MM.1S (cell line): ENCODE measurements around the gene SPATA12.
"Not testable (repeated sequence)": the region's sequence is repeated elsewhere in the genome, so short reads cannot be mapped to it uniquely, and the experiment has no call there.

Experiments
- DNase-seq: peaks from one replicate; pipeline ENCODE4 v3.0.0-alpha.2; 2015
- H2AFZ ChIP-seq: fragments of 300-600 bp; sonication (generic); 2 replicates; pipeline ENCODE4 v1.6.0; 2016; ENCODE audit warnings: antibody characterized with exemption, low read length
- H3F3A ChIP-seq: fragments of 300-600 bp; sonication (generic); 2 replicates; pipeline ENCODE4 v1.6.1; 2016; ENCODE audit warnings: mild to moderate bottlenecking, antibody characterized with exemption, low read length, moderate library complexity, mixed read lengths; ENCODE audit not compliant: insufficient read depth
- H3K27ac ChIP-seq: fragments of 300-600 bp; sonication (generic); 2 replicates; pipeline ENCODE4 v1.5.1; 2016; ENCODE audit warnings: mild to moderate bottlenecking, low read length
- H3K27me3 ChIP-seq: fragments of 300-600 bp; sonication (generic); replicated peaks from 2 replicates; pipeline ENCODE4 v1.6.0; 2016; ENCODE audit warnings: low read length; ENCODE audit not compliant: insufficient read depth
- H3K36me3 ChIP-seq: fragments of 300-600 bp; sonication (generic); replicated peaks from 2 replicates; pipeline ENCODE4 v1.6.1; 2016; ENCODE audit warnings: mild to moderate bottlenecking, low read length, mixed read lengths; ENCODE audit not compliant: insufficient read depth
- H3K4me1 ChIP-seq: fragments of 300-600 bp; sonication (generic); 2 replicates; pipeline ENCODE4 v1.6.1; 2016; ENCODE audit warnings: low read length, mixed read lengths
- H3K4me2 ChIP-seq: fragments of 300-600 bp; sonication (generic); 2 replicates; pipeline ENCODE4 v1.6.0; 2016; ENCODE audit warnings: low read depth, low read length
- H3K4me3 ChIP-seq: fragments of 300-600 bp; sonication (generic); 2 replicates; pipeline ENCODE4 v1.5.1; 2016; ENCODE audit warnings: low read length, mixed read lengths
- H3K79me2 ChIP-seq: fragments of 300-600 bp; sonication (generic); 2 replicates; pipeline ENCODE4 v1.6.1; 2016; ENCODE audit warnings: mixed run types, low read length, mixed read lengths
- H3K9ac ChIP-seq: fragments of 300-600 bp; sonication (generic); 2 replicates; pipeline ENCODE4 v1.6.1; 2016; ENCODE audit warnings: low read length, mixed read lengths
- H3K9me2 ChIP-seq: fragments of 300-600 bp; sonication (generic); replicated peaks from 2 replicates; pipeline ENCODE4 v1.6.1; 2016; ENCODE audit warnings: mild to moderate bottlenecking, low read length, mixed read lengths; ENCODE audit not compliant: insufficient read depth
- H3K9me3 ChIP-seq: fragments of 300-600 bp; sonication (generic); replicated peaks from 2 replicates; pipeline ENCODE4 v1.6.1; 2016; ENCODE audit warnings: mild to moderate bottlenecking, low read length, mixed read lengths; ENCODE audit not compliant: insufficient read depth
- H4K20me1 ChIP-seq: fragments of 300-600 bp; sonication (generic); 2 replicates; pipeline ENCODE4 v1.6.1; 2016; ENCODE audit warnings: mild to moderate bottlenecking, low read length, moderate library complexity, mixed read lengths; ENCODE audit not compliant: insufficient read depth
- EZH2 ChIP-seq: fragments of 300-600 bp; sonication (generic); optimal IDR thresholded peaks from 2 replicates; pipeline ENCODE3; 2017; ENCODE audit warnings: low read depth, mild to moderate bottlenecking, antibody characterized with exemption, low read length, mixed read lengths
- EZH2phosphoT487 ChIP-seq: fragments of 300-600 bp; sonication (generic); IDR thresholded peaks from 2 replicates; pipeline ENCODE4 v1.6.1; 2018; ENCODE audit warnings: antibody characterized with exemption, low read length
- TF ChIP-seq, protein P1 (sequence below): fragments of 300-600 bp; sonication (generic); IDR thresholded peaks from 2 replicates; pipeline ENCODE4 v1.5.1; 2016; ENCODE audit warnings: antibody characterized with exemption, low read length, mixed read lengths

Gene SPATA12

GRCh38 chr3:57080171-57080570 is 19.7 kb downstream of the SPATA12 start:
- peaks cover 13% of the 10 kb centered on the region for H3K27me3 ChIP-seq
- no peak overlapping the region for H2AFZ ChIP-seq
- H3K27ac ChIP-seq: no peak overlapping the region

GRCh38 chr3:57081173-57081572 is 20.7 kb downstream of the SPATA12 start:
- Histone ChIP-seq H3K9ac (no peak overlapping the region), H3K9me3 (no peaks in the 10 kb centered on the region), H3K9me2 (no peaks in the 10 kb centered on the region), H3F3A (no peaks in the 10 kb centered on the region), H3K27ac (no peak overlapping the region), H3K4me2 (no peak overlapping the region), H2AFZ (no peak overlapping the region), H3K4me3 (no peak overlapping the region), H3K27me3 (peaks cover 13% of the 10 kb centered on the region), H3K4me1 (no peaks in the 10 kb centered on the region), H4K20me1 (no peaks in the 10 kb centered on the region), H3K79me2 (no peaks in the 10 kb centered on the region), H3K36me3 (no peaks in the 10 kb centered on the region)
- no peak for DNase-seq
- TF ChIP-seq, protein P1, sequence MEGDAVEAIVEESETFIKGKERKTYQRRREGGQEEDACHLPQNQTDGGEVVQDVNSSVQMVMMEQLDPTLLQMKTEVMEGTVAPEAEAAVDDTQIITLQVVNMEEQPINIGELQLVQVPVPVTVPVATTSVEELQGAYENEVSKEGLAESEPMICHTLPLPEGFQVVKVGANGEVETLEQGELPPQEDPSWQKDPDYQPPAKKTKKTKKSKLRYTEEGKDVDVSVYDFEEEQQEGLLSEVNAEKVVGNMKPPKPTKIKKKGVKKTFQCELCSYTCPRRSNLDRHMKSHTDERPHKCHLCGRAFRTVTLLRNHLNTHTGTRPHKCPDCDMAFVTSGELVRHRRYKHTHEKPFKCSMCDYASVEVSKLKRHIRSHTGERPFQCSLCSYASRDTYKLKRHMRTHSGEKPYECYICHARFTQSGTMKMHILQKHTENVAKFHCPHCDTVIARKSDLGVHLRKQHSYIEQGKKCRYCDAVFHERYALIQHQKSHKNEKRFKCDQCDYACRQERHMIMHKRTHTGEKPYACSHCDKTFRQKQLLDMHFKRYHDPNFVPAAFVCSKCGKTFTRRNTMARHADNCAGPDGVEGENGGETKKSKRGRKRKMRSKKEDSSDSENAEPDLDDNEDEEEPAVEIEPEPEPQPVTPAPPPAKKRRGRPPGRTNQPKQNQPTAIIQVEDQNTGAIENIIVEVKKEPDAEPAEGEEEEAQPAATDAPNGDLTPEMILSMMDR: no peak
- TF ChIP-seq EZH2: no peak
- no peak for TF ChIP-seq EZH2phosphoT487

More at GRCh38 chr3:57080171-57080570, 19.7 kb downstream of the SPATA12 start:
- Histone ChIP-seq H3K4me1 (no peaks in the 10 kb centered on the region), H4K20me1 (no peaks in the 10 kb centered on the region), H3K4me3 (no peak overlapping the region), H3K9me2 (no peaks in the 10 kb centered on the region), H3K9me3 (no peaks in the 10 kb centered on the region), H3K9ac (no peak overlapping the region), H3K4me2 (no peak overlapping the region), H3F3A (no peaks in the 10 kb centered on the region), H3K79me2 (no peaks in the 10 kb centered on the region), H3K36me3 (no peaks in the 10 kb centered on the region)
- TF ChIP-seq, protein P1: no peak
- TF ChIP-seq EZH2phosphoT487 (no peak), EZH2 (no peak)
- no peak for DNase-seq

DNA sequence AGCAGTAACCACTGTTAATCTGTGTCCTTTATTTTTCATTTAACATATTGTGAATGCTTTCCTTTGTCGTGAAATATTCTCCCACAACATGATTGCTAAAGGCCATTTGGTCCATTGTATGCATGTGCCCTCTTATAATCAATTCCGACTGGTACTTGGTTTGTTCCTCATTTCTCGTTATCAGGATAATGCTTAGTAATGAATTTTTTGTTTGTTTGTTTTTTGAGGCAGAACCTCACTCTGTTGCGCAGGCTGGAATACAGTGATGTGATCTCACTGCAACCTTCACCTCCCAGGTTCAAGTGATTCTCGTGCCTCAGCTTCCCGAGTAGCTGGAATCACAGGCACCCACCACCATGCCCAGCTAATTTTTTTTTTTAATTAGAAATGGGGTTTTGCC is 22.0 kb downstream of the SPATA12 start:
- H3K27ac ChIP-seq: no peak overlapping the region
- no peaks in the 10 kb centered on the region for H3F3A ChIP-seq
- no peak overlapping the region for H3K4me3 ChIP-seq
- peaks cover 12% of the 10 kb centered on the region for H3K27me3 ChIP-seq
- H4K20me1 ChIP-seq: no peaks in the 10 kb centered on the region
- no peaks in the 10 kb centered on the region for H3K9me2 ChIP-seq
- TF ChIP-seq EZH2 (no peak), EZH2phosphoT487 (no peak)
- TF ChIP-seq, protein P1: no peak
- no peaks in the 10 kb centered on the region for H3K36me3 ChIP-seq
- H3K9me3 ChIP-seq: no peaks in the 10 kb centered on the region
- no peak overlapping the region for H2AFZ ChIP-seq
- no peaks in the 10 kb centered on the region for H3K79me2 ChIP-seq
- H3K4me2 ChIP-seq: no peak overlapping the region
- no peak overlapping the region for H3K9ac ChIP-seq
- DNase-seq: no peak
- H3K4me1 ChIP-seq: no peaks in the 10 kb centered on the region

GRCh38 chr3:57083266-57083995 is 23.0 kb downstream of the SPATA12 start:
- H3K4me3 ChIP-seq, H3K27ac ChIP-seq, H3K9me3 ChIP-seq, H2AFZ ChIP-seq, H4K20me1 ChIP-seq, H3K9ac ChIP-seq, H3K36me3 ChIP-seq, DNase-seq, H3K9me2 ChIP-seq, H3K4me2 ChIP-seq, H3K79me2 ChIP-seq, H3K27me3 ChIP-seq, H3F3A ChIP-seq, H3K4me1 ChIP-seq: not testable (repeated sequence)
